ENCODE results near the gene LHX6.

DNA sequence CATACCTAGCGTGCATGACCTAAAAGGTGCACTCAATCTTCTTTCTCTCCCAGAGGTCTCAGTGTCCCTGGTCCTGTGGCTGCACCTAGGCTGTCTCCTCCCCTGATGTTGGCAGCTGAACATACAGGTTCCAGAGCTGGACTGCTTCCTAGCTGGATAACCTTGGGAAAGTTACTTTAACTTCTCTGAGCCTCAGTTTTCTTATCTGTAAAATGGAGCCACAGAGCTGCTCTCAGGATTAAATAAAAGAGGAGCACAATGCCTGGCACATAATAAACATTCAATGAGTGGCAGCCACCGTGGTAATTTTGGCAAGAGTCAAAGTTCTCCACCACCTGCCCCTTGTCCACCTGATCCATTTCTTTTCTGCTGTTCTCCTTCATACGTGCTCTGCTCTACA, 55.1 kb downstream of the LHX6 start:
- TF ChIP-seq, protein P1, sequence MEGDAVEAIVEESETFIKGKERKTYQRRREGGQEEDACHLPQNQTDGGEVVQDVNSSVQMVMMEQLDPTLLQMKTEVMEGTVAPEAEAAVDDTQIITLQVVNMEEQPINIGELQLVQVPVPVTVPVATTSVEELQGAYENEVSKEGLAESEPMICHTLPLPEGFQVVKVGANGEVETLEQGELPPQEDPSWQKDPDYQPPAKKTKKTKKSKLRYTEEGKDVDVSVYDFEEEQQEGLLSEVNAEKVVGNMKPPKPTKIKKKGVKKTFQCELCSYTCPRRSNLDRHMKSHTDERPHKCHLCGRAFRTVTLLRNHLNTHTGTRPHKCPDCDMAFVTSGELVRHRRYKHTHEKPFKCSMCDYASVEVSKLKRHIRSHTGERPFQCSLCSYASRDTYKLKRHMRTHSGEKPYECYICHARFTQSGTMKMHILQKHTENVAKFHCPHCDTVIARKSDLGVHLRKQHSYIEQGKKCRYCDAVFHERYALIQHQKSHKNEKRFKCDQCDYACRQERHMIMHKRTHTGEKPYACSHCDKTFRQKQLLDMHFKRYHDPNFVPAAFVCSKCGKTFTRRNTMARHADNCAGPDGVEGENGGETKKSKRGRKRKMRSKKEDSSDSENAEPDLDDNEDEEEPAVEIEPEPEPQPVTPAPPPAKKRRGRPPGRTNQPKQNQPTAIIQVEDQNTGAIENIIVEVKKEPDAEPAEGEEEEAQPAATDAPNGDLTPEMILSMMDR (conservative IDR thresholded peaks at IDR 0.05; ENCODE audit: low read depth, low read length), result no peak
- TF ChIP-seq EZH2 (IDR thresholded peaks at IDR 0.05; ENCODE audit: low read length, unreplicated experiment), result no peak
